IMR-90 (cell line): ENCODE results near the gene NCAPG2. TPM values are rescaled to one million over a fixed set of nuclear protein-coding genes. Genes with fewer than 3 reads are reported as not detected.

Experiments
- ATAC-seq: fragments of 200-7000 bp; cut with Tn5 transposase; 2 replicates; pipeline ENCODE4 v1.9.1; 2020; ENCODE audit warnings: low read depth, mild to moderate bottlenecking, moderate library complexity
- BruUV-seq: library from RNA; stranded (reverse); fragments of 400-500 nt; replicated peaks from 2 replicates; lab custom pipeline; 2021; lab: Mats Ljungman, UMichigan
- CTCF ChIA-PET: fragments of 300-600 bp; formaldehyde crosslinking; extraction: SDS; loops from one replicate; lab custom pipeline; 2021; ENCODE audit warnings: antibody characterized with exemption; lab: Yijun Ruan, JAX
- POLR2A ChIA-PET: fragments of 300-600 bp; sonication (Branson Sonifier 250); formaldehyde crosslinking; loops from one replicate; lab custom pipeline; 2022; ENCODE audit warnings: antibody characterized with exemption; ENCODE audit not compliant: unreplicated experiment; lab: Charles Lee
- DNase-seq: peaks from one replicate; pipeline ENCODE4 v3.0.0; 2013
- H2AFZ ChIP-seq: replicated peaks from 2 replicates; pipeline ENCODE3; 2013; ENCODE audit warnings: low read length, mild to moderate bottlenecking; ENCODE audit not compliant: poor library complexity
- H2AK5ac ChIP-seq: 2 replicates; pipeline ENCODE4 v1.6.1; 2013; ENCODE audit warnings: low read depth, low read length, inconsistent platforms
- H2AK9ac ChIP-seq: replicated peaks from 2 replicates; pipeline ENCODE3; 2013; ENCODE audit warnings: mild to moderate bottlenecking, low read depth, low read length, moderate library complexity; ENCODE audit not compliant: poor library complexity
- H2BK120ac ChIP-seq: 2 replicates; pipeline ENCODE4 v1.6.1; 2013; ENCODE audit warnings: low read depth, low read length, inconsistent platforms
- H2BK15ac ChIP-seq: 3 replicates; pipeline ENCODE4 v1.6.1; 2013; ENCODE audit warnings: low read depth, low read length, inconsistent platforms
- H2BK20ac ChIP-seq: 2 replicates; pipeline ENCODE4 v1.6.1; 2013; ENCODE audit warnings: low read depth, mild to moderate bottlenecking, inconsistent platforms, low read length, moderate library complexity
- H2BK5ac ChIP-seq: 2 replicates; pipeline ENCODE4 v1.6.1; 2013; ENCODE audit warnings: mild to moderate bottlenecking, low read depth, low read length, inconsistent platforms; ENCODE audit not compliant: poor library complexity, severe bottlenecking
- H3K14ac ChIP-seq: replicated peaks from 2 replicates; pipeline ENCODE4 v1.6.1; 2013; ENCODE audit warnings: low read depth, low read length, inconsistent platforms
- H3K18ac ChIP-seq: 2 replicates; pipeline ENCODE4 v1.6.1; 2013; ENCODE audit warnings: low read depth, low read length, control low read depth
- H3K23ac ChIP-seq: 2 replicates; pipeline ENCODE4 v1.6.1; 2013; ENCODE audit warnings: low read depth, low read length, inconsistent platforms
- H3K27ac ChIP-seq: 2 replicates; pipeline ENCODE4 v1.5.1; 2013; ENCODE audit warnings: mild to moderate bottlenecking, control low read depth, low read length; ENCODE audit not compliant: insufficient read depth
- H3K27me3 ChIP-seq: 2 replicates; pipeline ENCODE4 v1.6.1; 2013; ENCODE audit warnings: low read length; ENCODE audit not compliant: control insufficient read depth, insufficient read depth
- H3K36me3 ChIP-seq: 2 replicates; pipeline ENCODE4 v1.6.1; 2013; ENCODE audit warnings: low read length, mixed read lengths; ENCODE audit not compliant: control insufficient read depth, insufficient read depth
- H3K4ac ChIP-seq: 2 replicates; pipeline ENCODE4 v1.6.1; 2013; ENCODE audit warnings: low read depth, low read length, inconsistent platforms
- H3K4me1 ChIP-seq: 2 replicates; pipeline ENCODE4 v1.6.1; 2013; ENCODE audit warnings: low read length, mixed read lengths; ENCODE audit not compliant: control insufficient read depth, insufficient read depth
- H3K4me2 ChIP-seq: 2 replicates; pipeline ENCODE4 v1.6.1; 2013; ENCODE audit warnings: low read depth, mild to moderate bottlenecking, control low read depth, low read length, moderate library complexity
- H3K4me3 ChIP-seq: 2 replicates; pipeline ENCODE4 v1.5.1; 2013; ENCODE audit warnings: low read depth, mild to moderate bottlenecking, control low read depth, low read length, moderate library complexity; ENCODE audit not compliant: insufficient read depth
- H3K56ac ChIP-seq: 2 replicates; pipeline ENCODE4 v1.6.1; 2013; ENCODE audit warnings: low read length, inconsistent platforms; ENCODE audit not compliant: insufficient read depth; ENCODE audit errors: extremely low read depth
- H3K79me1 ChIP-seq, 2 experiments: 2 replicates each; pipeline ENCODE4 v1.6.1; 2013; ENCODE audit warnings: low read length in 2 of 2, inconsistent platforms in 1 of 2, low read depth in 1 of 2
- H3K9ac ChIP-seq: 2 replicates; pipeline ENCODE4 v1.6.1; 2013; ENCODE audit warnings: low read depth, low read length, control low read depth
- H3K9me1 ChIP-seq: 2 replicates; pipeline ENCODE4 v1.6.1; 2013; ENCODE audit warnings: low read length, inconsistent platforms; ENCODE audit not compliant: insufficient read depth
- H3K9me3 ChIP-seq: 2 replicates; pipeline ENCODE4 v1.6.1; 2013; ENCODE audit warnings: low read length; ENCODE audit not compliant: control insufficient read depth, insufficient read depth
- H4K20me1 ChIP-seq: 2 replicates; pipeline ENCODE4 v1.6.1; 2013; ENCODE audit warnings: low read length, inconsistent platforms; ENCODE audit not compliant: insufficient read depth
- H4K5ac ChIP-seq: 2 replicates; pipeline ENCODE4 v1.6.1; 2013; ENCODE audit warnings: mild to moderate bottlenecking, low read depth, low read length, control low read depth
- H4K8ac ChIP-seq, 2 experiments: 2 replicates each; pipeline ENCODE4 v1.6.1; 2013; ENCODE audit warnings: low read depth in 2 of 2, low read length in 2 of 2, control low read depth in 1 of 2, inconsistent platforms in 1 of 2
- H4K91ac ChIP-seq: 2 replicates; pipeline ENCODE4 v1.6.1; 2013; ENCODE audit warnings: low read depth, low read length, inconsistent platforms; ENCODE audit not compliant: insufficient read depth
- CEBPB ChIP-seq: IDR thresholded peaks from 2 replicates; pipeline ENCODE4 v1.6.1; 2012; ENCODE audit warnings: low read depth, low read length, improper control_type of control experiment
- WGBS, 2 experiments: methylation state at CpG; one replicate each; pipeline versions ENCODE4 v1.1.5 to v1.1.7; 2013; ENCODE audit warnings: missing lambda C conversion rate in 2 of 2; ENCODE audit not compliant: insufficient read length in 1 of 2; ENCODE audit errors: extremely low coverage in 2 of 2; 5-methylcytosine and 5-hydroxymethylcytosine counted together
- dilution Hi-C: fragments of 300-500 bp; cut with HindIII; formaldehyde crosslinking; loops from one replicate; pipeline ENCODE4 v1.14.3; 2018; ENCODE audit warnings: low sequenced_read_pairs; ENCODE audit not compliant: unreplicated experiment
- in situ Hi-C: fragments of 300-500 bp; cut with MboI; formaldehyde crosslinking; loops from 3 replicates; pipeline ENCODE4 v1.14.3; 2019; ENCODE audit warnings: low sequenced_read_pairs, inconsistent platforms, mixed read lengths
- intact Hi-C: fragments of 100-400 bp; cut with micrococcal nuclease; formaldehyde crosslinking; loops from 2 replicates; pipeline ENCODE4 v1.10.0; 2022
- polyA plus RNA-seq, 3 experiments: library from polyadenylated mRNA; depleted of rRNA; stranded (reverse); fragments of >200 nt; gene quantifications; 2 replicates each; pipeline ENCODE4 v1.2.3, GENCODE V29; 2012; ENCODE audit warnings: low replicate concordance in 1 of 3
- total RNA-seq: library from RNA; depleted of rRNA; stranded (reverse); fragments of >200 nt; gene quantifications from 2 replicates; pipeline ENCODE4 v1.2.3, GENCODE V29; 2012

NCAPG2 gene
- total and polyA plus RNA-seq, 2 of the 4 experiments (the other 2 are of a cell fraction), result 25.6 to 25.8 TPM

DNA sequence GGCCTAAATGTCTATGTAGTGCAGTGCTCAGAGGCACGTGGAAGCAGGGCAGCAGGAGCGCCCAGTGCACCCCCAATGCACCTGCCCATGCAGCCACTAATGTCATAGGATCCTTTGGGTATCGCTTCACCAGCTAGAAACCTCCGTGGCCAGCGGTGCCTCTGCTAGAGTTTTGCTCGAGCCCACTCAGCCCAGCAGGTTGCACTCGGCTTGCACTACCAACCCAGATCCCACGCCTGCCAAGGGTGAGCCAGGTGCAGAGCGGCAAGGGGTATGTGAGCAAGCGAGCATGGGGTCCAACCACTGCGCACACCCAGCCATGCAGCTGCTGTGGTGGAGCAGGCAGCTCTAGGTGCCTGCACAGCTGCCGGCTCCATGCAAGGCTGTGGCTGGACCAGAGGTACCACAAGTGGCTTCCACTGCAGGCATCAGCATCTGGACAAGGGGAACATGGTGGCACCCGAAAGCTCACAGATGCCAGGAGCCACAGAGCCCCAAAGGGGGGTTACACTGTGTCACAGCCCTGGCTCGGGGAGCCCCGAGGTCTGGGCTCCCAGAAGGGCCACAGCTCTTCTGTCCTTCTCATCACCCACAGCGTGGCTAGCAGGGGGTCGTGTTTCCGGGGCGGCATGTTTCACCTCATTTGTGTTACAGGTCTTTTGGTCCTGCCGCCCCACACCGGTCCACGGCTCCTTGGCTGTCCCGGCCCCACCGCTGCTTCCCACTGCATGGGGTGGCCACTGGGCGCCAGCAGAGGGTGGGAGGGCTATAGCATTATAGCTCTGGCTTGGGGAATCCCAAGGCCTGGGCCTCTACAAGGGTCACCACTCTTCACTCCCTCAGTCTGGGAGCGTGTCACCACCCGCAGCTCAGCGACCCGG lies 2.3 kb upstream of the NCAPG2 start:
- Histone ChIP-seq H4K5ac (no peak overlapping the region), H4K8ac (no peak overlapping the region), H2BK20ac (no peak overlapping the region), H2BK120ac (no peak overlapping the region), H3K23ac (no peak overlapping the region), H2BK5ac (no peak overlapping the region), H3K27me3 (no peaks in the 10 kb centered on the region), H3K9me3 (no peaks in the 10 kb centered on the region), H4K91ac (no peak overlapping the region), H3K14ac (no peak overlapping the region), H3K4ac (no peak overlapping the region), H4K20me1 (no peaks in the 10 kb centered on the region), H3K9ac (no peak overlapping the region), H3K36me3 (no peaks in the 10 kb centered on the region; the same call in 1 of the 2 replicates), H3K4me2 (no peak overlapping the region), H3K9me1 (peaks cover 15% of the 10 kb centered on the region; the same call in 1 of the 2 replicates), H3K18ac (no peak overlapping the region), H2BK15ac (no peak overlapping the region), H3K4me3 (no peak overlapping the region), H3K56ac (no peak overlapping the region), H2AK5ac (no peak overlapping the region), H2AFZ (no peak overlapping the region), H3K27ac (no peak overlapping the region), H3K4me1 (peaks cover 8% of the 10 kb centered on the region), H2AK9ac (no peak overlapping the region), H3K79me1 (peaks cover 3 to 28% of the 10 kb centered on the region in 2 experiments; a peak in 2 of 4 replicates)
- POLR2A ChIA-PET, result no interaction called here
- DNase-seq, result no peak
- BruUV-seq, result no TSS peak
- dilution Hi-C loops, result no loop called here
- CTCF ChIA-PET, result interaction anchor here (0.6 to 0.7 kb wide), 2 partner anchors 8 to 59 kb away, joined by 3 to 7 read pairs; no protein-coding TSS in a partner anchor
- whole genome bisulfite sequencing, 2 experiments, result 91% methylated on average over 9 of the region's 29 CpGs; no CpG with 5 or more reads in 1 of the 2 experiments
- ATAC-seq, result no peak
- intact Hi-C loops, result no loop called here
- no peak for TF ChIP-seq CEBPB
- in situ Hi-C loops, result no loop called here
